Thymus (tissue), 14 donors: ENCODE measurements around the gene ZC3H6. TPM values are rescaled to one million over a fixed set of nuclear protein-coding genes. Genes with fewer than 3 reads are reported as not detected.

Experiments
- DNase-seq, 9 donors: peaks; one replicate each; pipeline ENCODE4 v3.0.0-alpha.2; 2013; ENCODE audit warnings: low spot score in 9 of 9, low read depth in 6 of 9, missing footprints in 1 of 9
- H3K27ac ChIP-seq, 2 donors: one replicate each; pipeline ENCODE4 v1.5.1; 2013; ENCODE audit warnings: control low read depth in 1 of 2, low read depth in 1 of 2, low read length in 1 of 2, mild to moderate bottlenecking in 1 of 2, moderate library complexity in 1 of 2
- H3K27me3 ChIP-seq, 2 donors: one replicate each; pipeline ENCODE4 v1.5.1; 2013; ENCODE audit warnings: low read length in 1 of 2; ENCODE audit not compliant: control insufficient read depth in 2 of 2, insufficient read depth in 1 of 2
- H3K36me3 ChIP-seq, 2 donors: one replicate each; pipeline ENCODE4 v1.5.1; 2013; ENCODE audit warnings: low read length in 1 of 2, mild to moderate bottlenecking in 1 of 2, moderate library complexity in 1 of 2; ENCODE audit not compliant: control insufficient read depth in 2 of 2, insufficient read depth in 2 of 2
- H3K4me1 ChIP-seq, 2 donors: one replicate each; pipeline ENCODE4 v1.5.1; 2013; ENCODE audit warnings: low read length in 2 of 2; ENCODE audit not compliant: control insufficient read depth in 2 of 2, insufficient read depth in 2 of 2
- H3K4me3 ChIP-seq, 2 donors: one replicate each; pipeline ENCODE4 v1.5.1; 2013; ENCODE audit warnings: low read length in 2 of 2, control low read depth in 1 of 2, mild to moderate bottlenecking in 1 of 2
- H3K9me3 ChIP-seq, 2 donors: one replicate each; pipeline ENCODE4 v1.5.1; 2013; ENCODE audit warnings: low read length in 1 of 2, mild to moderate bottlenecking in 1 of 2; ENCODE audit not compliant: control insufficient read depth in 2 of 2, insufficient read depth in 1 of 2
- WGBS: extraction: QIAGEN DNeasy Blood & Tissue Kit; methylation state at CpG from one replicate; pipeline ENCODE4 v1.1.7; 2013; 5-methylcytosine and 5-hydroxymethylcytosine counted together
- long read RNA-seq, 10 donors: transcript quantifications; one replicate each; lab custom pipeline, GENCODE V29; 2026
- polyA plus RNA-seq: library from polyadenylated mRNA; stranded (reverse); fragments of 200-250 nt; gene quantifications from one replicate; pipeline ENCODE4 v1.2.3, GENCODE V29; 2013
- total RNA-seq: library from RNA; stranded (reverse); fragments of 120-200 nt; gene quantifications from one replicate; pipeline ENCODE4 v1.2.4, GENCODE V29; 2013
- donor health status: healthy.

The ZC3H6 gene
- 9.3 TPM for total RNA-seq
- 6.0 TPM for polyA plus RNA-seq
- long read RNA-seq, donor 1 = 0 reads
- long read RNA-seq, donor 2 = 0 reads
- long read RNA-seq, donor 3, partial matches to known transcripts = 11 of 11 reads
- long read RNA-seq, donor 3, other reads (novel, unspliced or antisense) = 0 of 11 reads
- long read RNA-seq, donor 4 = 0 reads
- long read RNA-seq, donor 5, partial matches to known transcripts = 7 of 9 reads
- long read RNA-seq, donor 5, other reads (novel, unspliced or antisense) = 0 of 9 reads
- long read RNA-seq, donor 6, full-length matches to known transcripts = 2 of 7 reads
- long read RNA-seq, donor 6, partial matches to known transcripts = 5 of 7 reads
- long read RNA-seq, donor 6, other reads (novel, unspliced or antisense) = 0 of 7 reads
- long read RNA-seq, donor 7 = 0 reads
- long read RNA-seq, donor 8 = 0 reads
- long read RNA-seq, donor 9, partial matches to known transcripts = 5 of 5 reads
- long read RNA-seq, donor 9, other reads (novel, unspliced or antisense) = 0 of 5 reads
- long read RNA-seq, donor 10, partial matches to known transcripts = 5 of 5 reads
- long read RNA-seq, donor 10, other reads (novel, unspliced or antisense) = 0 of 5 reads

GRCh38 chr2:112275311-112275886, at the start of gene ZC3H6:
Gene ZC3H6, plus strand, starts transcription at chr2:112275597. Its CDS starts 398 bp downstream, at chr2:112275995.
- Histone ChIP-seq H3K27ac (peak within 1 kb of the TSS; percentile 99 to 100), H3K4me3 (peak within 1 kb of the TSS; percentile 71 to 94), H3K9me3 (no peaks in the 10 kb centered on the region), H3K4me1 (peaks cover 3 to 4% of the 10 kb centered on the region in 2 donors), H3K27me3 (no peaks in the 10 kb centered on the region), H3K36me3 (no peaks in the 10 kb centered on the region)
- peak; percentile 91 to 99 (median 98) for DNase-seq
- WGBS = under 1% methylated on average over 60 of the region's 60 CpGs

GRCh38 chr2:112229348-112229747, 46.0 kb upstream of the ZC3H6 start:
- H3K27ac ChIP-seq = no peak overlapping the region
- DNase-seq = no peak
- no peak overlapping the region for H3K4me3 ChIP-seq
- no peaks in the 10 kb centered on the region for H3K27me3 ChIP-seq
- H3K36me3 ChIP-seq = peaks cover 8 to 20% of the 10 kb centered on the region in 2 donors
- H3K9me3 ChIP-seq = peaks cover 0 to 4% of the 10 kb centered on the region in 2 donors
- H3K4me1 ChIP-seq = no peaks in the 10 kb centered on the region

GRCh38 chr2:112230371-112230770, 45.0 kb upstream of the ZC3H6 start:
- H3K4me3 ChIP-seq = no peak overlapping the region
- 98% methylated on average over 3 of the region's 3 CpGs for WGBS
- H3K36me3 ChIP-seq = peaks cover 8 to 20% of the 10 kb centered on the region in 2 donors
- H3K27ac ChIP-seq = no peak overlapping the region
- H3K4me1 ChIP-seq = no peaks in the 10 kb centered on the region
- H3K9me3 ChIP-seq = peaks cover 0 to 4% of the 10 kb centered on the region in 2 donors
- no peaks in the 10 kb centered on the region for H3K27me3 ChIP-seq
- DNase-seq = no peak

GRCh38 chr2:112239862-112240261, 35.5 kb upstream of the ZC3H6 start:
- Histone ChIP-seq H3K4me1 (peaks cover 0 to 7% of the 10 kb centered on the region in 2 donors), H3K4me3 (no peak overlapping the region), H3K27ac (no peak overlapping the region), H3K36me3 (peaks cover 6 to 38% of the 10 kb centered on the region in 2 donors), H3K27me3 (no peaks in the 10 kb centered on the region), H3K9me3 (no peaks in the 10 kb centered on the region)
- WGBS = 100% methylated on average over 1 of the region's 1 CpG
- no peak for DNase-seq

GRCh38 chr2:112242384-112242783, 33.0 kb upstream of the ZC3H6 start:
- 46% methylated on average over 3 of the region's 3 CpGs for WGBS

GRCh38 chr2:112243233-112243632, 32.2 kb upstream of the ZC3H6 start:
- H3K27me3 ChIP-seq = no peaks in the 10 kb centered on the region
- H3K27ac ChIP-seq = no peak overlapping the region
- H3K9me3 ChIP-seq = no peaks in the 10 kb centered on the region
- H3K36me3 ChIP-seq = peaks cover 8 to 40% of the 10 kb centered on the region in 2 donors
- H3K4me1 ChIP-seq = peaks cover 0 to 7% of the 10 kb centered on the region in 2 donors
- WGBS = 95% methylated on average over 4 of the region's 4 CpGs
- DNase-seq = no peak
- H3K4me3 ChIP-seq = no peak overlapping the region

More at GRCh38 chr2:112242384-112242783, 33.0 kb upstream of the ZC3H6 start:
- Histone ChIP-seq H3K9me3 (no peaks in the 10 kb centered on the region), H3K27me3 (no peaks in the 10 kb centered on the region), H3K27ac (no peak overlapping the region), H3K36me3 (peaks cover 2 to 38% of the 10 kb centered on the region in 2 donors), H3K4me1 (peaks cover 0 to 7% of the 10 kb centered on the region in 2 donors), H3K4me3 (no peak overlapping the region)
- peak in 3 of 9 donors; percentile 8 to 46 (median 33) for DNase-seq

- Histone ChIP-seq H3K9me3 (no peaks in the 10 kb centered on the region), H3K4me3 (no peak overlapping the region), H3K36me3 (peaks cover 16 to 51% of the 10 kb centered on the region in 2 donors), H3K27me3 (no peaks in the 10 kb centered on the region), H3K4me1 (peaks cover 0 to 7% of the 10 kb centered on the region in 2 donors), H3K27ac (no peak overlapping the region)
- DNase-seq = no peak
- 93% methylated on average over 1 of the region's 1 CpG for WGBS
Measured at GRCh38 chr2:112244854-112245253, 30.5 kb upstream of the ZC3H6 start.

- Histone ChIP-seq H3K4me1 (peaks cover 5 to 7% of the 10 kb centered on the region in 2 donors), H3K27ac (no peak overlapping the region), H3K27me3 (no peaks in the 10 kb centered on the region), H3K4me3 (no peak overlapping the region), H3K36me3 (peaks cover 16 to 27% of the 10 kb centered on the region in 2 donors), H3K9me3 (no peaks in the 10 kb centered on the region)
- 96% methylated on average over 3 of the region's 3 CpGs for WGBS
- no peak for DNase-seq
Measured at GRCh38 chr2:112251271-112251670, 24.1 kb upstream of the ZC3H6 start.

GRCh38 chr2:112253261-112253815, 22.1 kb upstream of the ZC3H6 start:
- Histone ChIP-seq H3K27me3 (no peaks in the 10 kb centered on the region), H3K4me3 (no peak overlapping the region), H3K36me3 (peaks cover 7 to 11% of the 10 kb centered on the region in 2 donors), H3K27ac (no peak overlapping the region), H3K4me1 (peaks cover 5 to 7% of the 10 kb centered on the region in 2 donors), H3K9me3 (no peaks in the 10 kb centered on the region)
- DNase-seq = no peak
- WGBS = 83% methylated on average over 5 of the region's 5 CpGs
